Measurements from ENCODE around the gene MROH2A.
"Not testable (repeated sequence)": the region's sequence is repeated elsewhere in the genome, so short reads cannot be mapped to it uniquely, and the experiment has no call there.

GRCh38 chr2:233736868-233737653, 41.1 kb upstream of the MROH2A start:
- not testable (repeated sequence) for TF ChIP-seq CTCF (IDR thresholded peaks at IDR 0.05); POLR2AphosphoS5 (IDR thresholded peaks at IDR 0.05; ENCODE audit: insufficient read depth in 1 of 2, low read depth in 1 of 2)
